ENCODE data around the gene CYB5D1.

- no peak for TF ChIP-seq POLR2AphosphoS5 (IDR thresholded peaks at IDR 0.05; ENCODE audit: low read depth, low read length)
- peak in 2 of 3 experiments; percentile 2 to 23; a peak in 2 of 4 replicates for TF ChIP-seq CTCF (IDR thresholded peaks at IDR 0.05; ENCODE audit: control extremely low read depth in 1 of 3, insufficient read depth in 1 of 3, low read depth in 1 of 3, low read length in 3 of 3)
These were observed 28.6 kb downstream of the CYB5D1 start for GRCh38 chr17:7886227-7887037.

All from H1 (cell line).